HG03575 (cell line): Measurements from ENCODE around the gene CLCN3.

Experiments
- ATAC-seq: cut with Tn5 transposase; IDR thresholded peaks from one replicate; pipeline ENCODE4 v1.9.1; 2021; ENCODE audit not compliant: unreplicated experiment, insufficient number of reproducible peaks, low FRiP score; ENCODE audit errors: extremely low read depth

The CLCN3 gene

DNA sequence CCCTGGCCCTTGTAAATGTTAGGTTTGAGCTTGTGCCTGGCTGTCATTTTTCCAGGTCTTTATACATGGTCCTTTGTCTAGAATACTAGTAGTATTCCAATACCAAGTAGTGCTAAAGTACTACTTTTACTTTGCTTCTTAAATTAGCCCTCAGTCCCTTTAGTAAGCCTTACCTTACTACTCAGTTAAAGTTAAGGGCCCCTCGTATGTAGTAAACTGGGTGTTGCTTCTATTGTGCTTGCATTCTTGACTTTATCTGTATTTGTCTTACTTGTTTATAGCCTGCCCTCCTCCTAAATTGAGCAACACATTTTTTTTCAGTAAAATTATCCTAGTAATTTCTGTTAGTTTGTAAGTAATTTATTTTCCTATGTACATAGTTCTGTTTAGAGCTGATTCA lies 25.2 kb downstream of the CLCN3 start:
- no peak for ATAC-seq

DNA sequence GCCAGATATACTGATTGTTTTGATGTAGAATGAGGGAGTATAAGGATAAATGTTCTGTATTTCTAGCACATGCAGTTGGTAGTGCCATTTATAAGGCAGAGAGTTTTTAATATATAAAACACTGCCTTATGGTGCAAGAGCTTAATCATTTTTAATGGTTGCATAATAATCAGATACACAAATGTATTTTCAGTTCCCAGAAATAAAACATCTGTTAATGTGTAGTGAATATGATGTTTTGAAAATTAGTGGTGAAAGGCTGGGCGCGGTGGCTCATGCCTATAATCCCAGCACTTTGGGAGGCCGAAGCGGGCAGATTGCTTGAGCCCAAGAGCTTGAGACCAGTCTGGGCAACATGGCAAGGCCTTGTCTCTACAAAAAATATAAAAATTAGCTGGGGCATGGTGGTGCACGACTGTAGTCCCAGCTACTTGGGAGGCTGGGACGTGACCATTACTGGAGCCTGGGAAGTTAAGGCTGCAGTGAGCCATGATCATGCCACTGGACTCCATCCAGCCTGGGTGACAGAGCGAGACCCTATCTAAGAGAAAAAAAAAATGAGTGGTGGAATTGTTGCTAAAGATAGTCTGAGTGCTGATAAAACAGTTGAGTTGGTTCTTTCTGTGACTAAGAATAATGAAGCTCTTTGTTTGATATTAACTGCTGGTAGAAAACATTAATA lies 29.3 kb downstream of the CLCN3 start:
- no peak for ATAC-seq

DNA sequence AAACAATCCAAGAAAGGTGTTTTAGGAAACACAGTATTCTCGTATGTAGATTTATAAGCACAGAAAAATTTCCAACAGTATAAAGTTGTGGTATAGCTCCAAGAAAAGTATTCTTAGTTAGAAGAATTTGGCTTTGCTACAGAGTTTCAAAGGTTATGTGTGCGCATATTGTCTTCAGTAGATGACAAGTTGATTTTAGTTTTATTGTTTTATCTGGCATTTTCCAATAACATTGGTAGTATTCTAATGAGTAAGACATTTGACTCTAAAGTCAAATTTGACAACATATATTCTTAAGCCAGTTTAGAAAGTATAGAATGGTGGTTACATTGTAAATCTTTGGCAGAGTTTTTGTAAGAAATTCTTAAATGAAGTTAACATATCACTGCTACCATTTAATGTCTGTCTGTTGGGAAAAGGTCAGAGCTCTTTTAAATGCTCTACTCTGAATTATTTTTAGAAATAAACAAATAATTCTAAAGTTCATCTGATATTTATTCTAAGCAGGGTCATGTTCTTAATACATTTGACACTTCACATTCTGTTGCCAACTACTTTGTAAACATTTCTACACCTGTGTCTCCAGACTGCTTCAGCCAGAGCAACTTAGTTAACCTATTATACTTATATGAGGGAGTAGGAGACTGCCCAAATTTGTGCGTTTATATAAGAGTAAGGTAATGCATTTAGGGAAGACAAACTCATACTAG lies 30.0 kb downstream of the CLCN3 start:
- no peak for ATAC-seq

- ATAC-seq, result no peak
These were observed 32.2 kb downstream of the CLCN3 start for GRCh38 chr4:169652535-169652934.

DNA sequence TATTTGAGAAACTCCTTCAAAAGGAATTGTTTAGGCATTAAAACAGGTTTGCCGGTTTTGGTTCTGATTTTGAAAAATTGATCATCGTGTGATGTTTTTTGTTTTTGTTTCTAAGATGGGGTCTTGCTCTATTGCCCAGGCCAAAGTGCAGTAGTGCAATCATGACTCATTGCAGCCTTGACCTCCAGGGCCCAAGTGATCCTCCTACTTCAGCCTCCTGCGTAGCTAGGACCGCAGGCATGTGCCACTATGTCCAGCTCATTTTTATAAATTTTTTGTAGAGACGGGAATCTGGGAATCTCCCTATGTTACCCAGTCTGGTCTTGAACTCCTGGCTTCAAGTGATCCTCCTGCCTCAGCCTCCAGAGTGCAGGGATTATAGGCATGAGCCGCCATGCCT lies 35.0 kb downstream of the CLCN3 start:
- ATAC-seq, result no peak

DNA sequence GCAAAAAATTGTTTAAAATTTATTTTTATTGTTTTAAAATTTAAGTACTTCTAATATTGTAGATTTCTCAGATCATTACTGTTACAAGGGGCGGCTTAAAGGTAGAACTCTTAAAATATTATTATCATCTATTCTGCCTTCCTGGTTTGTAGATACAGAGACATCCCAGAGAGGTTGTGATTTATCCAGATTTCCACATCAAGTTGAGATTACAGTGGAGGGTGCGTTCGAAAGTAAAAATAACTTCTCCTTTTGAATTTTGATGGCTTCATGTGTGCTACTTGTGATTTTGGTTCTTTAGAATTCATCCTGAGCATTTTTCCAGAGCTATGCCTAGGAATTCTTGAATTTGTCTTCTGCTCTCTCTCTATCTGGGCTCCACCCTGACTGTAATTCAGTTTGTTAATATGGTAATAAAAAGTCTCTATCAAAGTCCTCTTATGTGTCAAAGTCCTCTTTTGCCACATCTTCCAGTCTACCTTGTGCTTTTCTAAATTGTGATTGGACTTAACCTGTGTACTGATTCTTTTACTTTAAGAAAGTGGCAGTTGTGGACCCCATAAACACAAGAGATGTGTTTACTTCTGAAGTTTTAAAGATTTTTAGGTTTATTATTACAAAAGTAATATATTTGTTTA lies 37.2 kb downstream of the CLCN3 start:
- ATAC-seq, result no peak

- ATAC-seq, result no peak
These were observed 37.8 kb downstream of the CLCN3 start for GRCh38 chr4:169658196-169658595.

GRCh38 chr4:169658975-169659715 lies 38.8 kb downstream of the CLCN3 start:
- no peak for ATAC-seq

DNA sequence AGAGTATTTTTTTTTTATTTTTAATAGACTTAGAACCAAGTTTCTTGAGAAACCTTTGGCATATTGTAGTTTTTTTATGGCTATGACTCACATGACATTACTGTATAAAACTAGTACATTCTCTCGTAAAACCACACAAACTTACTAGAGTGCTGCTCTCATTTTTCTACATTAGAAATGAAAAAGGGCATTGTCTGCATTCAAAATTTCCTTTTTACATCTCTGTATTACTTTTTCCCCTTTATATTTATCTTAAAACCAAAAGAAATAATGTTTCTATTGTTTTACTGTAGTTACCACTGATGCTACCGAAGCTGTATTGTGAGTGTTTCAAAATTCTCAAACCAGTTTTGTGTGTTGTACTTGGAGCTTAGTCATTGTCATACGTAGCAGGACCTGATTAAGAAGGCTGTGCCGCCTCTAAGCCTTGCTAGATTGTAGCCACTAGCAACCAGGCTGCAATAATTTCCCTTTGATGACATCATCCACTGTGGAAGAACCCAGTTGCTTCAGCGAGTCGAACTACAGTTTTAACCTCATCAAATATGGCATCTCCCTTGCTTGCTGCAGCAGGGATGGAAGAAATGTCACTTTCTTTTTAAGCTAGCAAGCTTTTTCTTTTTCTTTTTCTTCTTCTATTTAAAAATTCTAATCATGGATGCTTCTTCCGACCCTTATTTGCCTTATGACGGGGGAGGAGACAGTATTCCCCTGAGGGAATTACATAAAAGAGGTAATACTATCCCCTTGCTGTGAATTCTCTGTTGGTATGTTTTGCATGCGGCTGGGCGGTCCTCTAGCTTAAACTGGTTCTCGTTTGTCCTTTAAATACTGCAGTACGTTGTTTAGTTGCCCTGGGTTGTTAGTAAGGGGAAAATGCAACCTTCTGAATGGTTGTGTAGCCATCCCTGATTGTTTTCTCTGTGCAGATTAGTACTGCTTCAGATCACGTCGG lies 39.6 kb downstream of the CLCN3 start:
- peak; percentile 91 for ATAC-seq

DNA sequence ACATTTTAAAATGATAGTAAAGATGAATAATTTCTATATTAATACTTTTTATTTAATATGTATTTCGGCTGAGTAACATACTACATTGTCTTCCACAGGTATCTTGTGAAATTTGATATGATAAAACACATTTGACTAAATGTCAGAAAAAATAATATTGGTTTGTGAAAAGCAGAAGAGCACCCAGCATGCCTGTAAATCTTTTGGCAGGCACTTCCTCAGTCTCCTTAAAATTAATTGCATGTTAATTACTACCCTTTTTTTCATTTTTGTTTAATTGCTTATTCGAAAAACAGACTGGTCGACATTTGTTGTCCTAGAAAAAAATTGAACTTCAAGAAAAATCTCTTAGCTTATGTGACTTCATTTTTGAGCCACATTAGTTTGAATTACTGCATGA lies 40.6 kb downstream of the CLCN3 start:
- ATAC-seq, result no peak

GRCh38 chr4:169661761-169662160 lies 41.4 kb downstream of the CLCN3 start:
- no peak for ATAC-seq

GRCh38 chr4:169662206-169662605 lies 41.8 kb downstream of the CLCN3 start:
- ATAC-seq, result no peak

- no peak for ATAC-seq
These were observed 43.0 kb downstream of the CLCN3 start for GRCh38 chr4:169663402-169663801.

DNA sequence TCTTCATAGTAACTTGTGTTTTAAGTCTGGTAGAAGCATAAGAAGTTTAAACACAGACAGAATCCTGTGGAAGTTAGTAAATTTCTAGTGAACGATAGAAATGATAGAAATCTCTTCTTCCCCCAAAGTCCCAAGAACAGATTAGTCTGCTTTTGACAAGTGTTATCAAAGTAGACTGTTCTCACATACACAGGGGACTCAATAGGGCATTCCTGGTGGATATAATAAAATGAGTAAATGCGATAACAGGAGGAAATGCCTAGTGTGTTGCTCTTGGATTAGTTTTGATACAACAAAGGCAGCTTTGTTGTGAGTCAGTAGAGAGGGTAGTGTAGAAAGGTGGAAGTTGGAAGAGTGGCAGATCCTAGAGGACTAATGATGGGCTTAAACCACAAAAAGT lies 43.5 kb downstream of the CLCN3 start:
- ATAC-seq, result no peak

DNA sequence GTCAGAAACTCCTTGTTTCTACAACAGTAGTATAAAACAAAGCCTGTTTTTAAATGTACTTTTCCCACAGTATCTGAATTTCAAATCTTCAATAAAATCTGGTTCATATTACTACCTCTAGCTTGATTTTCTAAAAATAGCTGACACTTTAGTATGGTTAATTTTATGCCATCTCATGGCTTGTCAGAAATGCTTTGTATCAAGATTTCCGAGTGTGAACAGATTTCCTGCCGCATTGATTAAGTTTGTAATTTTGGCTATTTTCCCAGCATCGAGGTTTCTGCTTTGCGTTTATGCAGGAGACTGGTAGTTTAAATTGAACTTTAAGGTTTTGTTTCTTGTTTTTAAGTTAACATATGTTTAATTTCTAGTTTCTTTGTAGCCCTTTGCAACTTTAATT lies 44.2 kb downstream of the CLCN3 start:
- ATAC-seq, result no peak

DNA sequence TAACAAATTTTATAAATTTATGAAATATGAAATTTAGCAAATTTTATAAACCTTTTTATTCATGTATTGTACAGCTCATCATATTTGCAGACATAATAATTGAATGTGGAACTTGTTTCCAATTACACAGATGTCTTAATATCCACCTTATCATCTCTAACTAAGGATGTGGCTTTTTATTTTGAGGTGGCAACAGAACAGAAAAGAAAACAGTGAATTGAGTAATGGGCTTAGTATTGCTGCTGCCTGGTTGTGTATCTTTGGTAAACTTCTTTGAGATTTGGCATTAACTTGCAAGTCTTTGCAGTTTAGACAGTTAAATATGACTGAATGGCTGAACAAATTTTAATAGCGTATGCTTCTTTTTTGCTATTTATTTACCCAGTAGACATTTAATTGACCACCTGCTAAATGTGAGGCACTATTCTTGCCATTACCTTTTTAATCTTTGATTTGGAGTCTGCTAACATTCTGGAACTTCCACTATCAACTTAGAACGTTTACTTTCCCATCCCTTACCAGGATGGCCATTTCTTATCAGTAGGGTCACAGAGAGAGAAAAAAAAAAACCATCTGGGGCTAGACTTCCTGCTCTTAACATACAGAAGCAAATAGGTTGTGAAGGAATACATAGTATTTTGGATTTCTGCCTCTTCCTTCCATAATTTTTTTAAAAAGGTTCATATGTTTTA lies 44.8 kb downstream of the CLCN3 start:
- no peak for ATAC-seq

GRCh38 chr4:169668069-169668721 lies 47.8 kb downstream of the CLCN3 start:
- no peak for ATAC-seq

DNA sequence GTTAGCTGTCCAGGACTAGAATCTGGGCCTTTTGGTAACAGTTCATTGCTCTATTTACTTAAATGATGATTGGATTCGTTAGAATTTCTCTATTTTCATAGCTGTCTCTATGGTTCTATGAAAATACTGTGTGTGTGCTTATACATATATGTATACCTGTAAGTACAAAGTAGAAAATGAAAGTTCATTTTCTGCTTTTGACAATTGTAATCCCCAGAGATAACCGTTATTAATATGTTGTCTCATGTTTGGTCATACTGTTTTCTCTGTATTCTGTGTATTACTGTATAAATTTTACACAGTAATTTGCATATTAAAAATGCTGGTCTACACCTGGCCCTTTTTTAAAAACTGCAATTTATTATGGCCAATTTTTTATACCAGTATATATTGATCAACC lies 55.4 kb downstream of the CLCN3 start:
- peak; percentile 65 for ATAC-seq
